Peyer's patch (tissue), 4 donors: ENCODE data around the gene CHRNA1. TPM values are rescaled to one million over a fixed set of nuclear protein-coding genes. Genes with fewer than 3 reads are reported as not detected.

Source experiments
- DNase-seq, 3 donors: peaks; one replicate each; pipeline ENCODE4 v3.0.0-alpha.2; 2017 to 2019
- H3K27ac ChIP-seq, 4 donors: fragments of 200-600 bp; sonication (generic); one replicate each; pipeline ENCODE4 v1.5.1; 2016 to 2019
- H3K27me3 ChIP-seq, 2 donors: fragments of 200-600 bp; sonication (generic); one replicate each; pipeline ENCODE4 v1.5.1; 2019
- H3K36me3 ChIP-seq, 3 donors: fragments of 200-600 bp; sonication (generic); one replicate each; pipeline ENCODE4 v1.5.1; 2016 to 2019
- H3K4me1 ChIP-seq, 4 donors: fragments of 200-600 bp; sonication (generic); one replicate each; pipeline ENCODE4 v1.5.1; 2016 to 2019
- H3K4me3 ChIP-seq, 4 donors: fragments of 200-600 bp; sonication (generic); 1 replicate in 3 of 4; 2 replicates in 1 of 4; pipeline ENCODE4 v1.5.1; 2016 to 2019; ENCODE audit warnings: mild to moderate bottlenecking in 1 of 4
- H3K9me3 ChIP-seq, 4 donors: fragments of 200-600 bp; sonication (generic); one replicate each; pipeline ENCODE4 v1.5.1; 2016 to 2019; ENCODE audit warnings: mild to moderate bottlenecking in 1 of 4
- CTCF ChIP-seq, 6 experiments: fragments of 450-650 bp in 4 of 6; fragments of 200-600 bp in 2 of 6; sonication (generic) in 1 of 6; IDR thresholded peaks; one replicate each; pipeline ENCODE4 v1.5.1; 2017 to 2019; ENCODE audit warnings: antibody characterized with exemption in 6 of 6, mild to moderate bottlenecking in 3 of 6, moderate library complexity in 1 of 6
- POLR2A ChIP-seq, 2 donors: fragments of 450-650 bp; IDR thresholded peaks; one replicate each; pipeline ENCODE4 v1.5.1; 2017; ENCODE audit warnings: antibody characterized with exemption in 2 of 2, mild to moderate bottlenecking in 2 of 2, moderate library complexity in 2 of 2
- total RNA-seq, 4 donors: library from RNA; depleted of rRNA; stranded (reverse); fragments of >200 nt; gene quantifications; one replicate each; pipeline ENCODE4 v1.1.0, GENCODE V29; 2016

The CHRNA1 gene
- total RNA-seq, 4 donors from 2014 or later: not detected

- no peak for TF ChIP-seq CTCF (IDR thresholded peaks at IDR 0.05)
- TF ChIP-seq POLR2A (IDR thresholded peaks at IDR 0.05): no peak
- no peak for DNase-seq
These were observed 28.2 kb upstream of the CHRNA1 start for GRCh38 chr2:174792309-174793025.

GRCh38 chr2:174791746-174792280, 27.5 kb upstream of the CHRNA1 start:
- Histone ChIP-seq H3K4me1 (no peaks in the 10 kb centered on the region), H3K27me3 (no peaks in the 10 kb centered on the region), H3K27ac (no peak overlapping the region), H3K36me3 (no peaks in the 10 kb centered on the region), H3K4me3 (no peak overlapping the region), H3K9me3 (no peaks in the 10 kb centered on the region)
- TF ChIP-seq CTCF (IDR thresholded peaks at IDR 0.05): no peak
- no peak for TF ChIP-seq POLR2A (IDR thresholded peaks at IDR 0.05)
- DNase-seq: no peak

More at GRCh38 chr2:174792309-174793025, 28.2 kb upstream of the CHRNA1 start:
- Histone ChIP-seq H3K9me3 (no peaks in the 10 kb centered on the region), H3K4me3 (no peak overlapping the region), H3K27me3 (no peaks in the 10 kb centered on the region), H3K4me1 (no peaks in the 10 kb centered on the region), H3K36me3 (no peaks in the 10 kb centered on the region), H3K27ac (no peak overlapping the region)

GRCh38 chr2:174791020-174791419, 26.7 kb upstream of the CHRNA1 start:
- Histone ChIP-seq H3K36me3 (no peaks in the 10 kb centered on the region), H3K9me3 (no peaks in the 10 kb centered on the region), H3K4me3 (no peak overlapping the region), H3K4me1 (no peaks in the 10 kb centered on the region), H3K27me3 (no peaks in the 10 kb centered on the region), H3K27ac (no peak overlapping the region)
- no peak for DNase-seq
- no peak for TF ChIP-seq CTCF (IDR thresholded peaks at IDR 0.05)
- no peak for TF ChIP-seq POLR2A (IDR thresholded peaks at IDR 0.05)

GRCh38 chr2:174789001-174789400, 24.7 kb upstream of the CHRNA1 start:
- Histone ChIP-seq H3K36me3 (no peaks in the 10 kb centered on the region), H3K4me3 (no peak overlapping the region), H3K27me3 (no peaks in the 10 kb centered on the region), H3K4me1 (no peaks in the 10 kb centered on the region), H3K9me3 (no peaks in the 10 kb centered on the region), H3K27ac (no peak overlapping the region)
- DNase-seq: no peak
- TF ChIP-seq POLR2A (IDR thresholded peaks at IDR 0.05) (no peak), CTCF (IDR thresholded peaks at IDR 0.05) (no peak)

GRCh38 chr2:174788291-174788929, 24.1 kb upstream of the CHRNA1 start:
- H3K27me3 ChIP-seq: no peaks in the 10 kb centered on the region
- no peaks in the 10 kb centered on the region for H3K9me3 ChIP-seq
- H3K4me1 ChIP-seq: no peaks in the 10 kb centered on the region
- no peak for DNase-seq
- H3K36me3 ChIP-seq: no peaks in the 10 kb centered on the region
- no peak overlapping the region for H3K4me3 ChIP-seq
- TF ChIP-seq POLR2A (IDR thresholded peaks at IDR 0.05): no peak
- no peak for TF ChIP-seq CTCF (IDR thresholded peaks at IDR 0.05)
- H3K27ac ChIP-seq: no peak overlapping the region
